GM19043 (cell line): ENCODE results near the gene ZNRF2.
A peak's percentile ranks its signal among the peaks of the same experiment; 100 is the strongest.
"Not testable (repeated sequence)": the region's sequence is repeated elsewhere in the genome, so short reads cannot be mapped to it uniquely, and the experiment has no call there.

Experiments
- ATAC-seq: cut with Tn5 transposase; IDR thresholded peaks from one replicate; pipeline ENCODE4 v1.9.1; 2021; ENCODE audit warnings: low read depth; ENCODE audit not compliant: unreplicated experiment

ZNRF2 gene

GRCh38 chr7:30285536-30286284 is 1.3 kb downstream of the ZNRF2 start:
- no peak for ATAC-seq

- no peak for ATAC-seq
Observed at GRCh38 chr7:30286749-30287148, 2.4 kb downstream of the ZNRF2 start.

GRCh38 chr7:30287625-30288024 is 3.2 kb downstream of the ZNRF2 start:
- ATAC-seq = not testable (repeated sequence)

- not testable (repeated sequence) for ATAC-seq
Observed at GRCh38 chr7:30289634-30290033, 5.2 kb downstream of the ZNRF2 start.

GRCh38 chr7:30290317-30290716 is 5.9 kb downstream of the ZNRF2 start:
- ATAC-seq = peak; percentile 38

- ATAC-seq = not testable (repeated sequence)
Observed at GRCh38 chr7:30292416-30293038, 8.1 kb downstream of the ZNRF2 start.

GRCh38 chr7:30296304-30296703 is 11.9 kb downstream of the ZNRF2 start:
- ATAC-seq = not testable (repeated sequence)

- ATAC-seq = not testable (repeated sequence)
Observed at GRCh38 chr7:30297499-30297898, 13.1 kb downstream of the ZNRF2 start.

GRCh38 chr7:30298409-30298808 is 14.0 kb downstream of the ZNRF2 start:
- not testable (repeated sequence) for ATAC-seq

- no peak for ATAC-seq
Observed at GRCh38 chr7:30301751-30302150, 17.4 kb downstream of the ZNRF2 start.

- ATAC-seq = no peak
Observed at GRCh38 chr7:30302656-30303311, 18.4 kb downstream of the ZNRF2 start.

- ATAC-seq = peak; percentile 76
Observed at GRCh38 chr7:30303312-30304039, 19.1 kb downstream of the ZNRF2 start.

GRCh38 chr7:30304177-30304884 is 19.9 kb downstream of the ZNRF2 start:
- ATAC-seq = no peak

GRCh38 chr7:30306976-30307375 is 22.6 kb downstream of the ZNRF2 start:
- no peak for ATAC-seq

GRCh38 chr7:30308389-30308788 is 24.0 kb downstream of the ZNRF2 start:
- no peak for ATAC-seq

GRCh38 chr7:30309302-30309701 is 24.9 kb downstream of the ZNRF2 start:
- no peak for ATAC-seq

- no peak for ATAC-seq
Observed at GRCh38 chr7:30309842-30310435, 25.5 kb downstream of the ZNRF2 start.

GRCh38 chr7:30310674-30311362 is 26.4 kb downstream of the ZNRF2 start:
- ATAC-seq = no peak

- no peak for ATAC-seq
Observed at GRCh38 chr7:30312178-30312577, 27.8 kb downstream of the ZNRF2 start.
